GM12891 (cell line): ENCODE data around the gene SLN.

Experiments
- POLR2A ChIP-seq: IDR thresholded peaks from 2 replicates; pipeline ENCODE4 v1.6.1; 2011; ENCODE audit warnings: low read depth, low read length, control low read depth
- POLR2AphosphoS5 ChIP-seq: IDR thresholded peaks from 2 replicates; pipeline ENCODE4 v1.6.1; 2011; ENCODE audit warnings: low read depth, low read length, control low read depth
- POU2F2 ChIP-seq: IDR thresholded peaks from 2 replicates; pipeline ENCODE4 v1.6.1; 2011; ENCODE audit warnings: low read depth, mild to moderate bottlenecking, control low read depth, low read length, moderate library complexity
- SPI1 ChIP-seq: IDR thresholded peaks from 2 replicates; pipeline ENCODE4 v1.6.1; 2011; ENCODE audit warnings: low read depth, low read length, control low read depth
- TAF1 ChIP-seq: IDR thresholded peaks from 2 replicates; pipeline ENCODE4 v1.6.1; 2011; ENCODE audit warnings: low read depth, low read length, control low read depth

GRCh38 chr11:107683807-107684206, 28.0 kb downstream of the SLN start:
- TF ChIP-seq TAF1 (no peak), SPI1 (no peak), POLR2AphosphoS5 (no peak), POLR2A (no peak), POU2F2 (no peak)
